H1 (cell line): ENCODE data around the gene TRAPPC3. TPM values are rescaled to one million over a fixed set of nuclear protein-coding genes. Genes with fewer than 3 reads are reported as not detected.
A peak's percentile ranks its signal among the peaks of the same experiment; 100 is the strongest.

Experiments
- CTCF ChIA-PET: fragments of 300-600 bp; sonication (Branson Sonifier 250); formaldehyde crosslinking; loops from one replicate; lab custom pipeline; 2021; ENCODE audit not compliant: partially characterized antibody; lab: Charles Lee
- POLR2A ChIA-PET: fragments of 300-600 bp; sonication (Branson Sonifier 250); formaldehyde crosslinking; loops from one replicate; lab custom pipeline; 2021; ENCODE audit warnings: inconsistent platforms; ENCODE audit not compliant: partially characterized antibody; lab: Charles Lee
- DNase-seq, 2 experiments: peaks; one replicate each; pipeline versions ENCODE4 v3.0.0 to v3.0.0-alpha.2; 2010 to 2022; ENCODE audit warnings: low spot score in 2 of 2, low read depth in 1 of 2, mixed read lengths in 1 of 2
- FAIRE-seq: peaks from 2 replicates; lab custom pipeline; 2011; peaks lifted over from hg19 to GRCh38; lab: Jason Lieb, UNC
- H2AFZ ChIP-seq: 2 replicates; pipeline ENCODE4 v1.8.1; 2012; ENCODE audit warnings: low read length, inconsistent platforms
- H2AK5ac ChIP-seq: 2 replicates; pipeline ENCODE4 v1.6.1; 2013; ENCODE audit warnings: low read depth, low read length
- H2BK120ac ChIP-seq: replicated peaks from 2 replicates; pipeline ENCODE3; 2013; ENCODE audit warnings: low read depth, low read length, inconsistent platforms
- H2BK12ac ChIP-seq: 2 replicates; pipeline ENCODE4 v1.6.1; 2013; ENCODE audit warnings: low read depth, low read length
- H2BK15ac ChIP-seq: 2 replicates; pipeline ENCODE4 v1.6.1; 2013; ENCODE audit warnings: low read length
- H2BK20ac ChIP-seq: 2 replicates; pipeline ENCODE4 v1.6.1; 2013; ENCODE audit warnings: low read length
- H2BK5ac ChIP-seq: 2 replicates; pipeline ENCODE4 v1.6.1; 2013; ENCODE audit warnings: low read depth, low read length
- H3K14ac ChIP-seq: 2 replicates; pipeline ENCODE4 v1.6.1; 2013; ENCODE audit warnings: inconsistent platforms; ENCODE audit not compliant: insufficient read length
- H3K18ac ChIP-seq: 2 replicates; pipeline ENCODE4 v1.6.1; 2013; ENCODE audit warnings: low read length; ENCODE audit errors: extremely low read depth
- H3K23ac ChIP-seq: 2 replicates; pipeline ENCODE4 v1.6.1; 2013; ENCODE audit warnings: inconsistent platforms; ENCODE audit not compliant: insufficient read length
- H3K23me2 ChIP-seq: 2 replicates; pipeline ENCODE4 v1.6.1; 2013; ENCODE audit warnings: low read depth, low read length
- H3K27ac ChIP-seq: 2 replicates; pipeline ENCODE4 v1.6.1; 2011; ENCODE audit warnings: low read depth, low read length, inconsistent platforms
- H3K27me3 ChIP-seq, 4 experiments: replicated peaks in 1 of 4; 1 replicate in 1 of 4; 2 replicates in 3 of 4; pipeline versions ENCODE4 v1.6.1 to v1.8.1; 2011 to 2013; ENCODE audit warnings: low read length in 3 of 4, mild to moderate bottlenecking in 3 of 4, inconsistent platforms in 2 of 4, mixed read lengths in 2 of 4, moderate library complexity in 1 of 4; ENCODE audit not compliant: control insufficient read depth in 3 of 4, insufficient read depth in 3 of 4; ENCODE audit errors: extremely low read depth in 1 of 4
- H3K36me3 ChIP-seq, 4 experiments: 2 replicates each; pipeline versions ENCODE4 v1.6.1 to v1.8.1; 2011 to 2013; ENCODE audit warnings: mild to moderate bottlenecking in 4 of 4, low read length in 3 of 4, moderate library complexity in 2 of 4, control low read depth in 1 of 4, inconsistent platforms in 1 of 4; ENCODE audit not compliant: insufficient read depth in 4 of 4, control insufficient read depth in 2 of 4
- H3K4ac ChIP-seq: replicated peaks from 2 replicates; pipeline ENCODE3; 2013; ENCODE audit warnings: low read length, low read depth, mixed read lengths, inconsistent platforms; ENCODE audit not compliant: insufficient read length
- H3K4me1 ChIP-seq, 4 experiments: replicated peaks in 1 of 4; 1 replicate in 1 of 4; 2 replicates in 3 of 4; pipeline versions ENCODE4 v1.6.1 to v1.8.1; 2011 to 2013; ENCODE audit warnings: low read length in 3 of 4, inconsistent platforms in 2 of 4, mixed read lengths in 1 of 4; ENCODE audit not compliant: insufficient read depth in 4 of 4, control insufficient read depth in 3 of 4
- H3K4me2 ChIP-seq, 2 experiments: 2 replicates each; pipeline versions ENCODE4 v1.6.1 to v1.8.1; 2011 to 2013; ENCODE audit warnings: low read depth in 2 of 2, low read length in 2 of 2, control low read depth in 1 of 2, inconsistent platforms in 1 of 2, mild to moderate bottlenecking in 1 of 2; ENCODE audit not compliant: insufficient read depth in 1 of 2
- H3K4me3 ChIP-seq, 4 experiments: fragments of 200-600, 300-600 bp in 1 of 4; sonication (generic), shearing (Covaris generic), sonication (Bioruptor Twin) in 1 of 4; 2 replicates each; pipeline versions ENCODE4 v1.5.1 to v1.8.1; 2011 to 2016; ENCODE audit warnings: low read length in 4 of 4, low read depth in 3 of 4, control low read depth in 2 of 4, inconsistent platforms in 2 of 4, mild to moderate bottlenecking in 2 of 4, mixed read lengths in 1 of 4, moderate library complexity in 1 of 4; ENCODE audit not compliant: insufficient read depth in 2 of 4; ENCODE audit errors: extremely low read depth in 1 of 4
- H3K56ac ChIP-seq: replicated peaks from 2 replicates; pipeline ENCODE3; 2013; ENCODE audit warnings: low read depth, mild to moderate bottlenecking, mixed read lengths, low read length, inconsistent platforms; ENCODE audit not compliant: insufficient read length
- H3K79me1 ChIP-seq: 2 replicates; pipeline ENCODE4 v1.6.1; 2013; ENCODE audit warnings: low read depth, low read length, control low read depth
- H3K79me2 ChIP-seq, 2 experiments: 2 replicates each; pipeline versions ENCODE4 v1.6.1 to v1.8.1; 2012 to 2013; ENCODE audit warnings: low read length in 2 of 2, mild to moderate bottlenecking in 2 of 2, inconsistent platforms in 1 of 2; ENCODE audit not compliant: insufficient read depth in 2 of 2, control insufficient read depth in 1 of 2
- H3K9ac ChIP-seq, 4 experiments: replicated peaks in 1 of 4; 1 replicate in 1 of 4; 2 replicates in 3 of 4; pipeline versions ENCODE4 v1.6.1 to v1.8.1; 2011 to 2013; ENCODE audit warnings: low read depth in 3 of 4, low read length in 3 of 4, control low read depth in 2 of 4, mild to moderate bottlenecking in 2 of 4, moderate library complexity in 2 of 4, inconsistent platforms in 1 of 4; ENCODE audit errors: extremely low read depth in 1 of 4
- H3K9me3 ChIP-seq, 2 experiments: 2 replicates each; pipeline versions ENCODE4 v1.6.1 to v1.8.1; 2012 to 2013; ENCODE audit warnings: mild to moderate bottlenecking in 2 of 2, moderate library complexity in 2 of 2, control low read depth in 1 of 2, inconsistent platforms in 1 of 2, low read depth in 1 of 2, low read length in 1 of 2, mixed read lengths in 1 of 2; ENCODE audit not compliant: insufficient read depth in 2 of 2
- H4K20me1 ChIP-seq, 2 experiments: replicated peaks in 1 of 2; 2 replicates each; pipeline versions ENCODE3 to v1.8.1; 2011 to 2013; ENCODE audit warnings: inconsistent platforms in 2 of 2, low read length in 2 of 2, mild to moderate bottlenecking in 1 of 2; ENCODE audit not compliant: insufficient read depth in 2 of 2, control insufficient read depth in 1 of 2
- H4K5ac ChIP-seq: 2 replicates; pipeline ENCODE4 v1.6.1; 2013; ENCODE audit warnings: low read length, low read depth, mixed read lengths, inconsistent platforms; ENCODE audit not compliant: insufficient read length
- H4K8ac ChIP-seq: 2 replicates; pipeline ENCODE4 v1.8.0; 2013; ENCODE audit warnings: mild to moderate bottlenecking, moderate library complexity, low read length, inconsistent platforms; ENCODE audit not compliant: insufficient read depth; ENCODE audit errors: extremely low read depth
- H4K91ac ChIP-seq: replicated peaks from 2 replicates; pipeline ENCODE3; 2013; ENCODE audit warnings: low read length, mixed read lengths, inconsistent platforms; ENCODE audit not compliant: insufficient read length
- CHD2 ChIP-seq: IDR thresholded peaks from 2 replicates; pipeline ENCODE4 v1.6.1; 2012; ENCODE audit warnings: low read length, improper control_type of control experiment
- JUND ChIP-seq: IDR thresholded peaks from 2 replicates; pipeline ENCODE4 v1.6.1; 2011; ENCODE audit warnings: mild to moderate bottlenecking, improper control_type of control experiment, low read length
- KDM4A ChIP-seq: IDR thresholded peaks from one replicate; pipeline ENCODE4 v1.7.1; 2012; ENCODE audit warnings: low read depth, mild to moderate bottlenecking, moderate library complexity, low read length, inconsistent platforms; ENCODE audit not compliant: severe bottlenecking
- KDM5A ChIP-seq: fragments of 200-600 bp; IDR thresholded peaks from 2 replicates; pipeline ENCODE4 v1.7.1; 2012; ENCODE audit warnings: mild to moderate bottlenecking, low read length, inconsistent platforms, mixed read lengths
- MAFK ChIP-seq: IDR thresholded peaks from 2 replicates; pipeline ENCODE4 v1.6.1; 2012; ENCODE audit warnings: low read depth, mild to moderate bottlenecking, improper control_type of control experiment, low read length
- NRF1 ChIP-seq: IDR thresholded peaks from 2 replicates; pipeline ENCODE4 v1.6.1; 2011; ENCODE audit warnings: mild to moderate bottlenecking, low read depth, low read length, improper control_type of control experiment
- RFX5 ChIP-seq: IDR thresholded peaks from 2 replicates; pipeline ENCODE4 v1.6.1; 2011; ENCODE audit warnings: low read depth, low read length, improper control_type of control experiment, borderline replicate concordance
- SIRT6 ChIP-seq: IDR thresholded peaks from one replicate; pipeline ENCODE4 v1.7.1; 2012; ENCODE audit warnings: low read length, inconsistent platforms
- SUZ12 ChIP-seq: fragments of 200-600 bp; sonication (generic); IDR thresholded peaks from 2 replicates; pipeline ENCODE4 v1.6.1; 2012; ENCODE audit warnings: mild to moderate bottlenecking, inconsistent platforms, low read length, moderate library complexity, mixed read lengths
- USF2 ChIP-seq: IDR thresholded peaks from 2 replicates; pipeline ENCODE4 v1.6.1; 2011; ENCODE audit warnings: low read length, improper control_type of control experiment
- WGBS, 2 experiments: shearing (Covaris generic) in 1 of 2; methylation state at CpG; one replicate each; pipeline versions ENCODE4 v1.1.6 to v1.1.7; 2013 to 2015; ENCODE audit warnings: low lambda C conversion rate in 2 of 2, mixed read lengths in 2 of 2, inconsistent platforms in 1 of 2, low coverage in 1 of 2, missing lambda C conversion rate in 1 of 2; ENCODE audit not compliant: insufficient replicate concordance in 2 of 2, insufficient coverage in 1 of 2, insufficient read length in 1 of 2; ENCODE audit errors: extremely low coverage in 1 of 2, missing lambda C conversion rate in 1 of 2; 5-methylcytosine and 5-hydroxymethylcytosine counted together
- polyA plus RNA-seq, 7 experiments: library from polyadenylated mRNA; depleted of rRNA in 3 of 7; stranded (reverse) in 5 of 7; unstranded in 2 of 7; fragments of >200 nt in 5 of 7; fragments of 200-250 nt in 2 of 7; gene quantifications; 1 replicate in 5 of 7; 2 replicates in 1 of 7; 4 replicates in 1 of 7; pipeline versions ENCODE4 v1.2.1 to v1.2.3, GENCODE V29; 2011 to 2013; ENCODE audit warnings: missing spikeins in 2 of 7, mixed read lengths in 2 of 7
- total RNA-seq: library from RNA; stranded (reverse); fragmentation: NEBNext Ultra II Directional; extraction: Animal tissue kit (Norgen Biotek cat#: 25700); gene quantifications from 2 replicates; pipeline ENCODE4 v1.2.1, GENCODE V29; 2021

The TRAPPC3 gene
- total and polyA plus RNA-seq, 2 of the 8 experiments (the other 6 are each of a cell fraction or from before 2014, with no cell fraction given) = 47.8 to 51.0 TPM

DNA sequence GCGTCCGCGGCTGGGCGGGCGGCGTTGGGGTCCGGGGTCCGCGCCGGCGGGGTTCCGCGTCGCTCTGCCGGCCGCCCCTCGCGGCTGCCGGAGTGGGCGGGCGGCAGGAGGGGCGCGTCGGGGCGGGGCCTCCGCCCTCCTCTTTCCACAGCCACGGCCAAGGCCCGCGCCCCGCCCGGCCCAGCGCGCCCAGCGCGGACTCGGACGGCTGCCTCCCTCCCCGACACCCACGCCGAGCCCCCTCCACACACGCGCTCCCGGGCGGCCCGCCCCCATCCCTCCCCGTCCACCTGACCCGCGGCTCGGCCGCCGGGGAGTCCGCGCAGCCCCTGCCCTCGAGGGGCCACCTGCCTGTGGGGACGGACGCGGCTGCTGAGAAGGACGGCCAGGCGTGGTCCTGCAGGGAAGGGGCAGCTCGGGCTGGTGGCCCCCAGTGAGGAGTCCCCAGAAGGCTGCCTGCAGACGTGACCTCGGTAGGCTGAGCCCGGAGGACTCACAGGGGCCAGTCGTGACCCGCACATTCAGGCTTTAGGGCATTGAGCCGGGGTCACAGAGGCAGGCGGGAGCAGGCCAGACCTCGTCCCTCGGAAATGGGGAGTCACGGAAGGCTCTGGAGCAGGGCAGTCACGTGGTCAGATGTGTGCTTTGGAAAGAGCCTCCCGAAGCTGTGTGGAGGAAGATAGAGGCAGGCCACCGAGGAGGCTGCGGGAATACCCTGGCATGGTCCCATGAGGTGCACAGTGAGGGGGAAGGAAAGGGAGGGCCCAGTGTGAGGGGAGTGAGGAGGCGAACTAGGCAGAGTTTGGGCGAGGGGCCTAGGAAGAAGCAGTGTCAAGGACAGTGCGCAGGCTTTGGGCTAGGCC, 23.9 kb downstream of the TRAPPC3 start, which contains the start of gene COL8A2:
COL8A2 (minus strand) TSS at position 94 of the 863 bp plus-strand sequence. CDS start 24,980 bp downstream, outside the sequence.
- FAIRE-seq (no peak), DNase-seq (peak in 1 of 2 experiments; percentile 65)
- Histone ChIP-seq H3K4me1 (peaks cover 0 to 11% (median 5%) of the 10 kb centered on the region in 4 experiments; a peak in 5 of 7 replicates), H3K56ac (no peak within 1 kb of the TSS), H2AK5ac (peak within 1 kb of the TSS; percentile 53; the same call in 1 of the 2 replicates), H3K36me3 (no peaks in the 10 kb centered on the region), H4K5ac (peak within 1 kb of the TSS; percentile 1), H3K79me1 (no peaks in the 10 kb centered on the region), H2BK120ac (no peak within 1 kb of the TSS), H2BK5ac (peak within 1 kb of the TSS; percentile 52; the same call in 1 of the 2 replicates), H2BK20ac (peak within 1 kb of the TSS; percentile 72), H4K8ac (peak within 1 kb of the TSS; percentile 86), H3K27me3 (peaks cover 16 to 38% (median 30%) of the 10 kb centered on the region in 4 experiments), H3K27ac (no peak within 1 kb of the TSS), H3K23ac (no peak within 1 kb of the TSS), H3K4me2 (peak within 1 kb of the TSS; percentile 40 to 78), H2AFZ (peak within 1 kb of the TSS; percentile 83), H3K79me2 (no peaks in the 10 kb centered on the region), H2BK15ac (peak within 1 kb of the TSS; percentile 72; the same call in 1 of the 2 replicates), H2BK12ac (peak within 1 kb of the TSS; percentile 87; the same call in 1 of the 2 replicates), H3K9ac (no peak within 1 kb of the TSS; a peak in 1 of 7 replicates), H3K14ac (no peak within 1 kb of the TSS), H3K4ac (peak within 1 kb of the TSS; percentile 78), H4K20me1 (peaks cover 0 to 5% of the 10 kb centered on the region in 2 experiments), H3K18ac (peak within 1 kb of the TSS; percentile 90), H3K9me3 (no peaks in the 10 kb centered on the region), H3K23me2 (peaks cover 16% of the 10 kb centered on the region; the same call in 1 of the 2 replicates), H3K4me3 (peak within 1 kb of the TSS; percentile 27 to 62 (median 29)), H4K91ac (peak within 1 kb of the TSS; percentile 56)
- ChIA-PET POLR2A (interaction anchor here (1.0 kb wide), 1 partner anchor 10 kb away, joined by 3 read pairs; no protein-coding TSS in a partner anchor), CTCF (interaction anchor here (0.8 kb wide), 1 partner anchor 25 kb away, joined by 3 read pairs; no protein-coding TSS in a partner anchor)
- 29% methylated on average over 29 of the region's 77 CpGs; no CpG with 5 or more reads in 1 of the 2 experiments for WGBS, 2 experiments
- TF ChIP-seq KDM5A (no peak), SUZ12 (no peak; the same call in 1 of the 2 replicates), MAFK (no peak), NRF1 (no peak), JUND (no peak), SIRT6 (no peak), RFX5 (no peak), CHD2 (no peak), KDM4A (peak; percentile 62), USF2 (peak; percentile 56; the same call in 1 of the 2 replicates)
